ENCODE measurements around the gene ATOSB.

Gene ATOSB

GRCh38 chr9:35112257-35113020 lies 3.2 kb downstream of the ATOSB start:
- peak; percentile 54 for DNase-seq (ENCODE audit: low spot score)

GRCh38 chr9:35111001-35111933 lies 4.4 kb downstream of the ATOSB start:
- DNase-seq (ENCODE audit: low spot score): peak; percentile 99

GRCh38 chr9:35110327-35110761 lies 5.3 kb downstream of the ATOSB start:
- no peak for DNase-seq (ENCODE audit: low spot score)

GRCh38 chr9:35108946-35109575 lies 6.6 kb downstream of the ATOSB start:
- DNase-seq (ENCODE audit: low spot score): no peak

- no peak for DNase-seq (ENCODE audit: low spot score)
Observed at GRCh38 chr9:35108461-35108860, 7.2 kb downstream of the ATOSB start.

GRCh38 chr9:35107297-35108290 lies 8.1 kb downstream of the ATOSB start:
- no peak for DNase-seq (ENCODE audit: low spot score)

GRCh38 chr9:35106343-35106730 lies 9.3 kb downstream of the ATOSB start:
- no peak for DNase-seq (ENCODE audit: low spot score)

GRCh38 chr9:35105571-35106342 lies 9.9 kb downstream of the ATOSB start:
- no peak for DNase-seq (ENCODE audit: low spot score)

GRCh38 chr9:35105126-35105525 lies 10.5 kb downstream of the ATOSB start:
- no peak for DNase-seq (ENCODE audit: low spot score)

- no peak for DNase-seq (ENCODE audit: low spot score)
Observed at GRCh38 chr9:35104586-35104985, 11.1 kb downstream of the ATOSB start.

GRCh38 chr9:35103660-35104191 lies 11.9 kb downstream of the ATOSB start:
- DNase-seq (ENCODE audit: low spot score): no peak

GRCh38 chr9:35102769-35103659 lies 12.6 kb downstream of the ATOSB start, which contains the start of gene STOML2:
STOML2 (minus strand) TSS chr9:35103131; CDS start chr9:35103094, 37 bp downstream.
- peak; percentile 95 for DNase-seq (ENCODE audit: low spot score)

- no peak for DNase-seq (ENCODE audit: low spot score)
Observed at GRCh38 chr9:35102465-35102768, 13.2 kb downstream of the ATOSB start.

- DNase-seq (ENCODE audit: low spot score): no peak
Observed at GRCh38 chr9:35097573-35097972, 18.1 kb downstream of the ATOSB start.

GRCh38 chr9:35096035-35096849 lies 19.4 kb downstream of the ATOSB start, which contains the start of gene PIGO:
PIGO (minus strand) TSS chr9:35096591; CDS start chr9:35095565, 1,026 bp downstream.
- DNase-seq (ENCODE audit: low spot score): peak; percentile 90

GRCh38 chr9:35091536-35091935 lies 24.1 kb downstream of the ATOSB start:
- DNase-seq (ENCODE audit: low spot score): no peak

- no peak for DNase-seq (ENCODE audit: low spot score)
Observed at GRCh38 chr9:35089434-35089833, 26.2 kb downstream of the ATOSB start.

- no peak for DNase-seq (ENCODE audit: low spot score)
Observed at GRCh38 chr9:35085078-35085477, 30.6 kb downstream of the ATOSB start.
